Measurements from ENCODE around the gene MPZL3. TPM values are rescaled to one million over a fixed set of nuclear protein-coding genes. Genes with fewer than 3 reads are reported as not detected.

Gene MPZL3
- total RNA-seq, 1 experiment from 2014 or later = not detected

DNA sequence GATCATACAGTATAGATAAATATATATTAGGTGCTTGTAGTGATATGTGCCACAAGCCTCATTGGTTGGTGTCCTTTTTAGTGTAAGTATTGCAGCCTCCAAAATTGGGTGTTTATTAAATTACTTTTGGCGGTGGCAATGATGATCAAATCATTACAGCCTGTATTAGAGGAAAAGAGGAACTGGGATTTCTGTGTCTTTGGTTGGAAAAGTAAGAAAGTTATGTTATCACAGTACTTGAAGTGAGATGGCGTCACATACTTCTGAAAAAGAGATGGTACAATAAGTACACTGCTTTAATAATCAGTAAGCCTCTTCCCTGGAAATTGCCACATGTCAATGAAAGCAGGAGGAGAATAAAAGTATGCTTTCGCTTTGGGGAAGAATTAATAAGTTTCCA is 523 bp upstream of the MPZL3 start:
- Histone ChIP-seq H3K9me3 (replicated peaks) (no peaks in the 10 kb centered on the region), H3K36me3 (no peaks in the 10 kb centered on the region), H3K27me3 (replicated peaks) (no peaks in the 10 kb centered on the region), H3K27ac (no peak overlapping the region), H3K4me3 (no peak overlapping the region), H3K4me1 (replicated peaks) (no peaks in the 10 kb centered on the region)
- no peak for DNase-seq (ENCODE audit: low read depth in 1 of 2, low spot score in 2 of 2)

GRCh38 chr11:118247041-118247440 is 5.1 kb downstream of the MPZL3 start:
- no peak for DNase-seq (ENCODE audit: low read depth in 1 of 2, low spot score in 2 of 2)
- no peaks in the 10 kb centered on the region for H3K27me3 ChIP-seq (replicated peaks)

DNA sequence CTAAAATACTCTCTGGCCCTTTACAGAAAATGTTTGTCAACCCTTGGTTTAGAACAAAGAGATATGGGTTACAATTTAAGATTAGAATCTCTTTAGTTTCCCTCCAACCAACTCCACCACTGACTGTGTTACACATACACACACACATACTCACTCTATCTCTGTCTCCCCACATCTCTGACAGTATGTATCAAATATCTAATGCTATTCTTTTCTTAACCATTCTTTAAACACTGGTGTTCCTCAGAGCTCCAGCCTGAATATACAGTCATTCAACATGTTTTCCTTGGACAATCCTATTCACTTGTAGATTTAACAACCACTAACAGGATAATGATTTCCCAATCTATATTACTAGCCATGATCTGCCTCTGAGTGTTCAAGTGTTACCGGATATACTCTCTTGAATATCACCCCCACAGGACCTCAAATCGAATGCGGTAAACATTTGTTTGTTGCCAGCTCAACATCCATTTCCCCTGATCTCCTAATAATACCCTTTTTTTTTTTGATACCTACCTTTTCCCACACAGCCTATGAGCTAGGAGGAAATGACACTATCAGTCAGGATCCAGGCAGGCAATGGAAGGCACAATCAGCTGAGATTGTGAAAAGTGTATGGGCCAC is 6.1 kb downstream of the MPZL3 start:
- H3K27me3 ChIP-seq (replicated peaks) = no peaks in the 10 kb centered on the region
- H3K36me3 ChIP-seq = no peaks in the 10 kb centered on the region
- no peak for DNase-seq (ENCODE audit: low read depth in 1 of 2, low spot score in 2 of 2)
- no peak overlapping the region for H3K27ac ChIP-seq
- H3K4me1 ChIP-seq (replicated peaks) = no peaks in the 10 kb centered on the region
- no peaks in the 10 kb centered on the region for H3K9me3 ChIP-seq (replicated peaks)
- H3K4me3 ChIP-seq = no peak overlapping the region

More at GRCh38 chr11:118247041-118247440, 5.1 kb downstream of the MPZL3 start:
- Histone ChIP-seq H3K4me3 (no peak overlapping the region), H3K9me3 (replicated peaks) (no peaks in the 10 kb centered on the region), H3K27ac (no peak overlapping the region), H3K36me3 (no peaks in the 10 kb centered on the region), H3K4me1 (replicated peaks) (no peaks in the 10 kb centered on the region)

DNA sequence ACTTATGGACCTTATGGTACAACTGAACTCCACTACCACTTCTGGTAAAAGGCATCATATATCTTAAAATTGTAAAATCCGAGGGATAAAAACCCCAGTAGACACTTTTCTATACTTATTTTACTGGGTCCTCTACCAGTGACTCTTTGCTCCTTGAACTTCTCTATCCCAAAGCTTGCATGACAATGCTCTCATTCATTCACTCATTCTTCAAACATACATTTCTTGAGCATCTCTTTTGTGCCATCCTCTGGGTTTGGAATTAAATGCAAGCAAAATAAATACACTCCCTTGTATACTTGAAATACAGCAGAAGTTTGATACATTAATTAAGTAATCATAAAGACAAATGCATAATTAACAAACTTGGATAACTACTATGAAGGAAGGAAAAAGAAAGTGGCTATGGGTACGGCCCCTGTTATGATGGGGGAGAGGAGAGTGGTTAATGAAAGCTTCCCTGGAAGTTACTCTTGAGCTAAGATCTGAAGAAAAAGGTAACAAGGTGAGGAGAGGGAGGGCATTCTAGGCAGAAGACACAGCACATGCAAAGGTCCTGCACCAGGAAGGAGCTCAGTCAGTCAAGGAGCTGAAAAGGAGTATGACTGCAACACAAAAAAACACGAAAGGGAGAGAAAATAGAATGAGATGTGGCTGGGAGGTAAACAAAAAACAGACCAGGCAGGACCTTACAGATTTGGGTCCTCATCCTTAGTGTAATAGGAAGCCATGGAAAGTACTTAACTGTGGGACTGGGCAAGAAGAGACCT is 8.0 kb downstream of the MPZL3 start:
- DNase-seq (ENCODE audit: low read depth in 1 of 2, low spot score in 2 of 2) = no peak
- no peak overlapping the region for H3K4me3 ChIP-seq

DNA sequence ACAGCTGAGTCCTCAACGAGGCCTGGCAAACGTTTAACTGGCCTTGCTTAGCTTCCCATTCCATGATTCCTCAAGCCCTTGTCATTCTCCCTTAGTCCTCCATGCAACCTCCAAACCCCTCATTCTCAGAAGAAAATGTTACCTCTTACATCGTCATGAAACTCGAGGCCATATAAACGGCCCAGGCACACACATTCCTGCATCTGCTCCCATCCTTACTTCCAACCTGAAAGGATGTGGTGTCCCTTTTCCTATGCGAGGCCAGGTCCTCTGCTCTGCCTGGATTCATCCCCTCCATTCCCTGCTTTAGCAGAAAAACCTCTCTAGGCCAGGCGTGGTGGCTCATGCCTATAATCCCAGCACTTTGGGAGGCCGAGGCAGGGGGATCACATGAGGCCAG is 9.0 kb downstream of the MPZL3 start:
- H3K27me3 ChIP-seq (replicated peaks) = no peaks in the 10 kb centered on the region
- H3K27ac ChIP-seq = no peak overlapping the region
- no peaks in the 10 kb centered on the region for H3K4me1 ChIP-seq (replicated peaks)
- H3K9me3 ChIP-seq (replicated peaks) = no peaks in the 10 kb centered on the region
- H3K4me3 ChIP-seq = no peak overlapping the region
- H3K36me3 ChIP-seq = no peaks in the 10 kb centered on the region
- DNase-seq (ENCODE audit: low read depth in 1 of 2, low spot score in 2 of 2) = no peak

More for the DNA sequence above, 8.0 kb downstream of the MPZL3 start:
- Histone ChIP-seq H3K27ac (no peak overlapping the region), H3K36me3 (no peaks in the 10 kb centered on the region), H3K27me3 (replicated peaks) (no peaks in the 10 kb centered on the region), H3K4me1 (replicated peaks) (no peaks in the 10 kb centered on the region), H3K9me3 (replicated peaks) (no peaks in the 10 kb centered on the region)

GRCh38 chr11:118241764-118242098 is 10.4 kb downstream of the MPZL3 start:
- H3K4me3 ChIP-seq = no peak overlapping the region
- H3K9me3 ChIP-seq (replicated peaks) = no peaks in the 10 kb centered on the region
- no peaks in the 10 kb centered on the region for H3K27me3 ChIP-seq (replicated peaks)
- no peak for DNase-seq (ENCODE audit: low read depth in 1 of 2, low spot score in 2 of 2)
- no peaks in the 10 kb centered on the region for H3K4me1 ChIP-seq (replicated peaks)
- no peak overlapping the region for H3K27ac ChIP-seq
- H3K36me3 ChIP-seq = no peaks in the 10 kb centered on the region

- Histone ChIP-seq H3K4me3 (no peak overlapping the region), H3K4me1 (replicated peaks) (no peaks in the 10 kb centered on the region), H3K9me3 (replicated peaks) (no peaks in the 10 kb centered on the region), H3K36me3 (no peaks in the 10 kb centered on the region), H3K27ac (no peak overlapping the region), H3K27me3 (replicated peaks) (no peaks in the 10 kb centered on the region)
- no peak for DNase-seq (ENCODE audit: low read depth in 1 of 2, low spot score in 2 of 2)
These were observed 11.0 kb downstream of the MPZL3 start for GRCh38 chr11:118240999-118241763.

DNA sequence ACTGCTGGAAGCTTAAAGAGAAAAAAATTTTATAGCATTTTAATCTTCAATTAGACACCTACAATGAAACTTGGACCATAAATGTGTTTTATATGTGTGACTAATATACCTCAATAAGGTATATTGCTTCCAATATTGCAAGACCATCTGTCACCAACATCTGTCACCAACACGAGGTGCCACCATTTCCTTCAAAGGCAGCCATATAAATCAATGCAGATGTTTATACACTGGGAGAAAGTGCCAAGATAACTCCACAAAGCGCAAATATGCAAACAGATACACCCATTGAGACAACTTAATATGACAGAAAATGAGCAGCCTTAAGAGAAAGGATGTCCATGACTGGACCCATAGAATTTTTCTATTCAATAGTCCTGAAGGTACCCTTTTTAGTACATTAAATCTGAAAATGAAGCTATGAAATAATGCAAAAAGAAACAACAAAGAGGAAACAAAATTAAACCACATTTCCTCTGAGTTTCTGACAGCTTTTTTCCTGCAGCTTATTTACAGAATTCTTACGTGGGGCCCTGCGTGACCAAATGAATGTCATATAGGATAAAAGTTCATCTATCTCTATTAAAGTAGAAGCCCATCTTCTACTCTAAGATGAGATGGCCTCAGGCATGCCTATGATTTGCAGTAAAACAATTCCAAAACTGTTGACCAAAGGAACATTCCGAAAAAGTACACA is 12.5 kb downstream of the MPZL3 start:
- DNase-seq (ENCODE audit: low read depth in 1 of 2, low spot score in 2 of 2) = no peak
- no peaks in the 10 kb centered on the region for H3K36me3 ChIP-seq

GRCh38 chr11:118238929-118239328 is 13.2 kb downstream of the MPZL3 start:
- H3K4me1 ChIP-seq (replicated peaks) = no peaks in the 10 kb centered on the region

More for the DNA sequence above, 12.5 kb downstream of the MPZL3 start:
- no peak overlapping the region for H3K27ac ChIP-seq
- H3K27me3 ChIP-seq (replicated peaks) = no peaks in the 10 kb centered on the region
- no peak overlapping the region for H3K4me3 ChIP-seq
- H3K9me3 ChIP-seq (replicated peaks) = no peaks in the 10 kb centered on the region
- no peaks in the 10 kb centered on the region for H3K4me1 ChIP-seq (replicated peaks)

DNA sequence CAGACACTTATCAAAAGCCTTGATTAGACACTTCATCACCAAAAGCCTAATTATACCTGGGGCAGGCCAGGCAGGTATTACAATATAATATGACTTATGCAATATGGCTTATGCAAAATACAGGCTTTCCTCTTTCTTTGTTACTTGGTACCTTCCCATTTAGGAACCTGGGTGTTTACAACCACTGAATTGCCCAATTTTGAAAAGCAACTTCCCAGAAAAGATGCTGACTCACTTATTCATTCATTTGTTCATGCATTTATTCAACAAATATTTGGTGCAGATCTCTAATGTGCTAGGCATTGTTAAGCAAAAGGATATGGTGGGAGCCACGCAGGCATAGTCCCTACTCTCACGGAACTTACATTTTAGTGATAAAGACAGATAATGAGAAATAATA is 13.7 kb downstream of the MPZL3 start:
- Histone ChIP-seq H3K4me3 (no peak overlapping the region), H3K27ac (no peak overlapping the region), H3K4me1 (replicated peaks) (no peaks in the 10 kb centered on the region), H3K27me3 (replicated peaks) (no peaks in the 10 kb centered on the region), H3K36me3 (no peaks in the 10 kb centered on the region), H3K9me3 (replicated peaks) (no peaks in the 10 kb centered on the region)
- no peak for DNase-seq (ENCODE audit: low read depth in 1 of 2, low spot score in 2 of 2)

More at GRCh38 chr11:118238929-118239328, 13.2 kb downstream of the MPZL3 start:
- Histone ChIP-seq H3K27ac (no peak overlapping the region), H3K4me3 (no peak overlapping the region), H3K27me3 (replicated peaks) (no peaks in the 10 kb centered on the region), H3K9me3 (replicated peaks) (no peaks in the 10 kb centered on the region), H3K36me3 (no peaks in the 10 kb centered on the region)
- no peak for DNase-seq (ENCODE audit: low read depth in 1 of 2, low spot score in 2 of 2)

- no peaks in the 10 kb centered on the region for H3K36me3 ChIP-seq
- DNase-seq (ENCODE audit: low read depth in 1 of 2, low spot score in 2 of 2) = no peak
- H3K4me3 ChIP-seq = no peak overlapping the region
- H3K27ac ChIP-seq = no peak overlapping the region
- H3K4me1 ChIP-seq (replicated peaks) = no peaks in the 10 kb centered on the region
- H3K27me3 ChIP-seq (replicated peaks) = no peaks in the 10 kb centered on the region
- no peaks in the 10 kb centered on the region for H3K9me3 ChIP-seq (replicated peaks)
These were observed 16.0 kb downstream of the MPZL3 start for GRCh38 chr11:118236170-118236569.

DNA sequence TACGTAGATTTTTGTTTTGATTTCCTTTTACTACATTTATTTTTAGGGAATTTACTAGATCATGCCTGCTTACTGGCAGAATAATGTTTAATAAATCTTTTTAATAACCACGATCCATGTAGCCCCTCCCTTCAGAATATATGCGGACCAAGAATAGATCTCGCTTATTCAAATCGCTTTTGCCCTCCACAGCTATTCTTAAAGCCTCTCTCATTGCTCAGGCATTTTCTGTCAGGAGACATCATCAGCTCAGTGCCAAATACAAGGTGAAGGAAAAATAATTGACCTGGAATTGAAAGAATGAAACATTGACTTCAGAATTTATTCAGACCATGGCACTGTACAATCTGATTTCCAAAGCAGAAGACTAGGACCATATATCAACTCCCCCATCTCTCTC is 17.3 kb downstream of the MPZL3 start:
- Histone ChIP-seq H3K9me3 (replicated peaks) (no peaks in the 10 kb centered on the region), H3K4me1 (replicated peaks) (no peaks in the 10 kb centered on the region), H3K27me3 (replicated peaks) (no peaks in the 10 kb centered on the region), H3K27ac (no peak overlapping the region), H3K4me3 (no peak overlapping the region), H3K36me3 (no peaks in the 10 kb centered on the region)
- DNase-seq (ENCODE audit: low read depth in 1 of 2, low spot score in 2 of 2) = no peak

GRCh38 chr11:118233850-118234249 is 18.3 kb downstream of the MPZL3 start:
- DNase-seq (ENCODE audit: low read depth in 1 of 2, low spot score in 2 of 2) = no peak
- no peak overlapping the region for H3K4me3 ChIP-seq
- no peaks in the 10 kb centered on the region for H3K36me3 ChIP-seq
- H3K27me3 ChIP-seq (replicated peaks) = no peaks in the 10 kb centered on the region
- H3K27ac ChIP-seq = no peak overlapping the region
- H3K9me3 ChIP-seq (replicated peaks) = no peaks in the 10 kb centered on the region
- no peaks in the 10 kb centered on the region for H3K4me1 ChIP-seq (replicated peaks)

- Histone ChIP-seq H3K36me3 (no peaks in the 10 kb centered on the region), H3K9me3 (replicated peaks) (no peaks in the 10 kb centered on the region), H3K4me3 (no peak overlapping the region), H3K27me3 (replicated peaks) (no peaks in the 10 kb centered on the region), H3K27ac (no peak overlapping the region), H3K4me1 (replicated peaks) (no peaks in the 10 kb centered on the region)
- DNase-seq (ENCODE audit: low read depth in 1 of 2, low spot score in 2 of 2) = no peak
These were observed 18.8 kb downstream of the MPZL3 start for GRCh38 chr11:118233377-118233776.

All from SJSA1 (cell line).